Testis (tissue), 2 donors: ENCODE data around the gene FARS2.

Experiments
- CTCF ChIP-seq, 3 experiments: fragments of 450-650 bp in 2 of 3; fragments of 200-600 bp in 1 of 3; sonication (generic) in 1 of 3; IDR thresholded peaks; one replicate each; pipeline ENCODE4 v1.5.1; 2016 to 2019; ENCODE audit warnings: antibody characterized with exemption in 3 of 3, mild to moderate bottlenecking in 2 of 3, moderate library complexity in 1 of 3
- POLR2A ChIP-seq: fragments of 450-650 bp; IDR thresholded peaks from one replicate; pipeline ENCODE4 v1.6.1; 2017; ENCODE audit warnings: antibody characterized with exemption, mild to moderate bottlenecking, moderate library complexity

GRCh38 chr6:5660772-5661171 is 399.5 kb downstream of the FARS2 start:
- TF ChIP-seq CTCF (IDR thresholded peaks at IDR 0.05) (no peak), POLR2A (no peak)
